Erythroblast (primary cell): ENCODE measurements around the gene GNB1L.

Source experiments
- GATA1 ChIP-seq: IDR thresholded peaks from 2 replicates; pipeline ENCODE4 v1.6.1; 2011; ENCODE audit warnings: low read depth, mild to moderate bottlenecking, control low read depth, low read length, moderate library complexity
- POLR2A ChIP-seq: IDR thresholded peaks from 2 replicates; pipeline ENCODE4 v1.6.1; 2011; ENCODE audit warnings: mild to moderate bottlenecking, low read length

GRCh38 chr22:19779685-19780268, 74.9 kb downstream of the GNB1L start:
- no peak for TF ChIP-seq POLR2A
- no peak for TF ChIP-seq GATA1
